HG02884 (cell line): ENCODE data around the gene SCAMP5.

Experiments used
- ATAC-seq: cut with Tn5 transposase; IDR thresholded peaks from one replicate; pipeline ENCODE4 v1.9.1; 2021; ENCODE audit warnings: mild to moderate bottlenecking, moderate library complexity; ENCODE audit not compliant: unreplicated experiment

SCAMP5 gene

GRCh38 chr15:74967670-74968069, 27.7 kb upstream of the SCAMP5 start:
- ATAC-seq, result no peak

GRCh38 chr15:74976159-74976558, 19.2 kb upstream of the SCAMP5 start:
- no peak for ATAC-seq

- no peak for ATAC-seq
Measured at GRCh38 chr15:74977599-74977998, 17.8 kb upstream of the SCAMP5 start.

GRCh38 chr15:74978077-74978476, 17.3 kb upstream of the SCAMP5 start:
- ATAC-seq, result no peak

- ATAC-seq, result no peak
Measured at GRCh38 chr15:74978503-74978902, 16.9 kb upstream of the SCAMP5 start.

GRCh38 chr15:74982183-74982582, 13.2 kb upstream of the SCAMP5 start:
- no peak for ATAC-seq

GRCh38 chr15:74983725-74984231, 11.6 kb upstream of the SCAMP5 start:
- no peak for ATAC-seq

GRCh38 chr15:74988007-74988800, 7.2 kb upstream of the SCAMP5 start:
- no peak for ATAC-seq

GRCh38 chr15:74989527-74989926, 5.8 kb upstream of the SCAMP5 start:
- ATAC-seq, result no peak

- ATAC-seq, result no peak
Measured at GRCh38 chr15:74992619-74993018, 2.7 kb upstream of the SCAMP5 start.

- ATAC-seq, result no peak
Measured at GRCh38 chr15:74994236-74994635, 1.1 kb upstream of the SCAMP5 start.

GRCh38 chr15:74994685-74995084, 678 bp upstream of the SCAMP5 start:
- ATAC-seq, result no peak

- ATAC-seq, result no peak
Measured at GRCh38 chr15:74995779-74996765, 709 bp downstream of the SCAMP5 start.

- no peak for ATAC-seq
Measured at GRCh38 chr15:74997141-74997540, 1.8 kb downstream of the SCAMP5 start.

- no peak for ATAC-seq
Measured at GRCh38 chr15:74997543-74997942, 2.2 kb downstream of the SCAMP5 start.

GRCh38 chr15:75001310-75001709, 5.9 kb downstream of the SCAMP5 start:
- no peak for ATAC-seq

GRCh38 chr15:75002398-75002797, 7.0 kb downstream of the SCAMP5 start:
- no peak for ATAC-seq

- no peak for ATAC-seq
Measured at GRCh38 chr15:75007216-75007615, 11.9 kb downstream of the SCAMP5 start.

GRCh38 chr15:75008221-75008625, 12.9 kb downstream of the SCAMP5 start:
- no peak for ATAC-seq

- no peak for ATAC-seq
Measured at GRCh38 chr15:75008629-75009326, 13.4 kb downstream of the SCAMP5 start.

GRCh38 chr15:75016431-75016830, 21.1 kb downstream of the SCAMP5 start:
- ATAC-seq, result no peak
